Keratinocyte (primary cell): ENCODE measurements around the gene OLFML2B.

Experiments
- CTCF ChIP-seq, 3 experiments: IDR thresholded peaks in 1 of 3; conservative IDR thresholded peaks in 1 of 3; optimal IDR thresholded peaks in 1 of 3; 2 replicates in 2 of 3; 3 replicates in 1 of 3; pipeline versions ENCODE3 to v1.5.1; 2011; ENCODE audit warnings: low read length in 3 of 3, mild to moderate bottlenecking in 3 of 3, moderate library complexity in 2 of 3, control low read depth in 1 of 3, inconsistent platforms in 1 of 3; ENCODE audit not compliant: insufficient read depth in 2 of 3; ENCODE audit errors: extremely low read depth in 1 of 3
- EZH2 ChIP-seq: IDR thresholded peaks from one replicate; pipeline ENCODE4 v1.6.1; 2012; ENCODE audit warnings: inconsistent platforms, mild to moderate bottlenecking, low read length, moderate library complexity

GRCh38 chr1:162062542-162063015 is 38.9 kb upstream of the OLFML2B start:
- TF ChIP-seq EZH2, result no peak
- no peak for TF ChIP-seq CTCF (optimal IDR thresholded peaks at IDR 0.05 in 1 of 3, IDR thresholded peaks at IDR 0.05 in 1 of 3, conservative IDR thresholded peaks at IDR 0.05 in 1 of 3; ENCODE audit: extremely low read depth in 1 of 3, insufficient read depth in 2 of 3, low read length in 3 of 3)
